GM23338 (cell line): ENCODE data around the gene AKAP13. TPM values are rescaled to one million over a fixed set of nuclear protein-coding genes. Genes with fewer than 3 reads are reported as not detected.

ENCODE experiments used
- ATAC-seq: fragments of 200-7000 bp; cut with Tn5 transposase; 3 replicates; pipeline ENCODE4 v1.9.1; 2020
- DNase-seq: peaks from one replicate; pipeline ENCODE4 v3.0.0-alpha.2; 2015; ENCODE audit warnings: low spot score
- H2AFZ ChIP-seq: fragments of 200-600 bp; sonication (generic); 2 replicates; pipeline ENCODE4 v1.8.0; 2016; ENCODE audit warnings: antibody characterized with exemption, mild to moderate bottlenecking, moderate library complexity
- H3F3A ChIP-seq: fragments of 200-600 bp; sonication (generic); replicated peaks from 2 replicates; pipeline ENCODE4 v1.8.0; 2017; ENCODE audit warnings: antibody characterized with exemption, mixed run types, low read depth
- H3K27ac ChIP-seq: fragments of 200-600 bp; sonication (generic); 2 replicates; pipeline ENCODE4 v1.6.1; 2016; ENCODE audit warnings: low read depth
- H3K27me3 ChIP-seq: fragments of 200-600 bp; sonication (generic); 2 replicates; pipeline ENCODE4 v1.8.0; 2016; ENCODE audit warnings: mild to moderate bottlenecking, mixed run types, moderate library complexity; ENCODE audit not compliant: insufficient read depth
- H3K36me3 ChIP-seq: fragments of 200-600 bp; sonication (generic); 2 replicates; pipeline ENCODE4 v1.8.0; 2016; ENCODE audit warnings: mild to moderate bottlenecking; ENCODE audit not compliant: insufficient read depth
- H3K4me1 ChIP-seq: fragments of 200-600 bp; sonication (generic); 2 replicates; pipeline ENCODE4 v1.8.0; 2016; ENCODE audit warnings: mild to moderate bottlenecking, moderate library complexity; ENCODE audit not compliant: insufficient read depth
- H3K4me2 ChIP-seq: fragments of 200-600 bp; sonication (generic); 2 replicates; pipeline ENCODE4 v1.7.1; 2017; ENCODE audit warnings: mixed run types
- H3K4me3 ChIP-seq: fragments of 200-600 bp; sonication (generic); 2 replicates; pipeline ENCODE4 v1.6.1; 2016; ENCODE audit warnings: mixed run types
- H3K79me2 ChIP-seq: fragments of 200-600 bp; sonication (generic); replicated peaks from 2 replicates; pipeline ENCODE4 v1.8.0; 2017; ENCODE audit warnings: mild to moderate bottlenecking; ENCODE audit not compliant: insufficient read depth
- H3K9me2 ChIP-seq: fragments of 200-600 bp; sonication (generic); 2 replicates; pipeline ENCODE4 v1.8.0; 2017; ENCODE audit not compliant: insufficient read depth
- H4K20me1 ChIP-seq: fragments of 200-600 bp; sonication (generic); replicated peaks from 2 replicates; pipeline ENCODE4 v1.8.0; 2017; ENCODE audit warnings: mild to moderate bottlenecking; ENCODE audit not compliant: insufficient read depth
- H3K27ac Mint-ChIP-seq: 2 replicates; pipeline ENCODE4 v1.8.0; 2020; ENCODE audit warnings: inconsistent platforms, mild to moderate bottlenecking, moderate library complexity, mixed read lengths
- H3K27me3 Mint-ChIP-seq: 3 replicates; pipeline ENCODE4 v1.8.0; 2022; ENCODE audit warnings: low read depth, mild to moderate bottlenecking, moderate library complexity, mixed read lengths, inconsistent platforms; ENCODE audit not compliant: insufficient read depth, poor library complexity
- H3K36me3 Mint-ChIP-seq: 3 replicates; pipeline ENCODE4 v1.8.0; 2021; ENCODE audit warnings: low read depth, mild to moderate bottlenecking, inconsistent platforms, moderate library complexity, mixed read lengths
- H3K4me1 Mint-ChIP-seq: 3 replicates; pipeline ENCODE4 v1.8.0; 2020; ENCODE audit warnings: mild to moderate bottlenecking, inconsistent platforms, mixed read lengths
- H3K4me3 Mint-ChIP-seq: 3 replicates; pipeline ENCODE4 v1.8.0; 2021; ENCODE audit warnings: moderate library complexity, mild to moderate bottlenecking, inconsistent platforms, mixed read lengths
- H3K9me3 Mint-ChIP-seq: 3 replicates; pipeline ENCODE4 v1.8.0; 2020; ENCODE audit warnings: moderate library complexity, mild to moderate bottlenecking, inconsistent platforms, mixed read lengths
- CREB1 ChIP-seq: fragments of 250-450 bp; sonication (Bioruptor Pico); IDR thresholded peaks from 2 replicates; pipeline ENCODE4 v1.5.0; 2020; ENCODE audit warnings: low read depth, mild to moderate bottlenecking, moderate library complexity
- EZH2 ChIP-seq: fragments of 200-600 bp; sonication (generic); IDR thresholded peaks from one replicate; pipeline ENCODE4 v1.8.0; 2017; ENCODE audit warnings: antibody characterized with exemption, mild to moderate bottlenecking, low read depth; ENCODE audit not compliant: unreplicated experiment
- EZH2phosphoT487 ChIP-seq: fragments of 200-600 bp; sonication (generic); IDR thresholded peaks from one replicate; pipeline ENCODE4 v1.8.1; 2018; ENCODE audit warnings: antibody characterized with exemption; ENCODE audit not compliant: unreplicated experiment
- JUNB ChIP-seq: IDR thresholded peaks from one replicate; pipeline ENCODE4 v1.6.1; 2016; ENCODE audit warnings: antibody characterized with exemption; ENCODE audit not compliant: unreplicated experiment
- NANOG ChIP-seq: IDR thresholded peaks from 2 replicates; pipeline ENCODE4 v1.6.1; 2016; ENCODE audit warnings: antibody characterized with exemption, borderline replicate concordance
- POLR2AphosphoS5 ChIP-seq: IDR thresholded peaks from 2 replicates; pipeline ENCODE4 v1.6.1; 2016; ENCODE audit warnings: antibody characterized with exemption, low read depth
- STAT1 ChIP-seq: IDR thresholded peaks from one replicate; pipeline ENCODE4 v1.6.1; 2016; ENCODE audit warnings: antibody characterized with exemption; ENCODE audit not compliant: unreplicated experiment
- ZNF114 ChIP-seq: fragments of 250-450 bp; sonication (Bioruptor Pico); IDR thresholded peaks from 2 replicates; pipeline ENCODE4 v1.5.0; 2020; ENCODE audit warnings: mild to moderate bottlenecking, moderate library complexity
- ZNF331 ChIP-seq: fragments of 250-450 bp; sonication (Bioruptor Pico); IDR thresholded peaks from 2 replicates; pipeline ENCODE4 v1.5.0; 2020; ENCODE audit warnings: low read depth, mild to moderate bottlenecking, moderate library complexity
- ZNF462 ChIP-seq: fragments of 250-450 bp; sonication (Bioruptor Pico); IDR thresholded peaks from 2 replicates; pipeline ENCODE4 v1.5.0; 2020; ENCODE audit warnings: mild to moderate bottlenecking, moderate library complexity
- polyA plus RNA-seq: library from polyadenylated mRNA; unstranded; fragments of >200 nt; fragmentation: Nextera tagmentation; extraction: Ambion mirVana; gene quantifications from 2 replicates; pipeline ENCODE4 v1.2.1, GENCODE V29; 2016
- total RNA-seq: library from RNA; depleted of rRNA; stranded (reverse); fragments of >200 nt; shearing (Covaris generic); gene quantifications from 2 replicates; pipeline ENCODE4 v1.2.3, GENCODE V29; 2014
- TF ChIP-seq, protein P1 (sequence below): IDR thresholded peaks from one replicate; pipeline ENCODE4 v1.6.1; 2018; ENCODE audit warnings: antibody characterized with exemption; ENCODE audit not compliant: unreplicated experiment
- TF ChIP-seq, protein P2 (sequence below): IDR thresholded peaks from 2 replicates; pipeline ENCODE4 v1.6.1; 2016; ENCODE audit warnings: antibody characterized with exemption
- TF ChIP-seq, protein P3 (sequence below), 2 experiments: fragments of 200-600 bp in 1 of 2; sonication (generic) in 1 of 2; conservative IDR thresholded peaks; 2 replicates each; pipeline versions ENCODE4 v1.5.1 to v1.6.1; 2016 to 2017; ENCODE audit warnings: antibody characterized with exemption in 2 of 2, low read depth in 2 of 2, mild to moderate bottlenecking in 2 of 2, moderate library complexity in 1 of 2

Gene AKAP13
- total and polyA plus RNA-seq, 2 experiments from 2014 or later, result 46.2 to 60.7 TPM

DNA sequence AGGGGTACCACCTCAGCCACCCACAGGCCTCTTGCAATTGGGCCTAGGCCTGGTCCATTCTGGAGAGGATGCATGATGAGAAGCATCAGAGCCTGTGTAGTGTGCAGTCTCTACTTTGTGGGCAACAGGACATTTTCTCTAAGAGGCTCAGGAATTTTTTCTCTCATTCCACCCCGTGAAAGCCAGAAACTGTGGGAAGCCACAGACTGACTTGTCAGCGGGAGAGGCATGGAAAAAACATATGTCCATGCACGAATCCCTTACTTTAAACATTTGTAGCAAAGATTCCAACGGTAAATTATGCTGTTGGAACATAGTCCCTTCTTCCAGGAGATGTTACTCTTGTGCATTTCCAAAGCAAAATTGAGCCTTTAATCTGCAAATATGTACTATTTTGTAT lies 217.8 kb downstream of the AKAP13 start:
- Histone ChIP-seq H2AFZ (no peak overlapping the region), H3K27ac (no peak overlapping the region), H3K27me3 (no peaks in the 10 kb centered on the region), H3K4me3 (no peak overlapping the region), H3K36me3 (no peaks in the 10 kb centered on the region), H3K4me1 (no peaks in the 10 kb centered on the region), H3K79me2 (no peaks in the 10 kb centered on the region), H3K9me2 (no peaks in the 10 kb centered on the region), H3F3A (no peaks in the 10 kb centered on the region), H4K20me1 (peaks cover 5% of the 10 kb centered on the region), H3K4me2 (no peak overlapping the region)
- TF ChIP-seq ZNF331 (no peak), NANOG (no peak), CREB1 (CRISPR knock-in tag) (no peak), POLR2AphosphoS5 (no peak), EZH2phosphoT487 (no peak), STAT1 (no peak), ZNF114 (CRISPR knock-in tag) (no peak), EZH2 (no peak), ZNF462 (CRISPR knock-in tag) (no peak), JUNB (no peak)
- TF ChIP-seq, protein P1, sequence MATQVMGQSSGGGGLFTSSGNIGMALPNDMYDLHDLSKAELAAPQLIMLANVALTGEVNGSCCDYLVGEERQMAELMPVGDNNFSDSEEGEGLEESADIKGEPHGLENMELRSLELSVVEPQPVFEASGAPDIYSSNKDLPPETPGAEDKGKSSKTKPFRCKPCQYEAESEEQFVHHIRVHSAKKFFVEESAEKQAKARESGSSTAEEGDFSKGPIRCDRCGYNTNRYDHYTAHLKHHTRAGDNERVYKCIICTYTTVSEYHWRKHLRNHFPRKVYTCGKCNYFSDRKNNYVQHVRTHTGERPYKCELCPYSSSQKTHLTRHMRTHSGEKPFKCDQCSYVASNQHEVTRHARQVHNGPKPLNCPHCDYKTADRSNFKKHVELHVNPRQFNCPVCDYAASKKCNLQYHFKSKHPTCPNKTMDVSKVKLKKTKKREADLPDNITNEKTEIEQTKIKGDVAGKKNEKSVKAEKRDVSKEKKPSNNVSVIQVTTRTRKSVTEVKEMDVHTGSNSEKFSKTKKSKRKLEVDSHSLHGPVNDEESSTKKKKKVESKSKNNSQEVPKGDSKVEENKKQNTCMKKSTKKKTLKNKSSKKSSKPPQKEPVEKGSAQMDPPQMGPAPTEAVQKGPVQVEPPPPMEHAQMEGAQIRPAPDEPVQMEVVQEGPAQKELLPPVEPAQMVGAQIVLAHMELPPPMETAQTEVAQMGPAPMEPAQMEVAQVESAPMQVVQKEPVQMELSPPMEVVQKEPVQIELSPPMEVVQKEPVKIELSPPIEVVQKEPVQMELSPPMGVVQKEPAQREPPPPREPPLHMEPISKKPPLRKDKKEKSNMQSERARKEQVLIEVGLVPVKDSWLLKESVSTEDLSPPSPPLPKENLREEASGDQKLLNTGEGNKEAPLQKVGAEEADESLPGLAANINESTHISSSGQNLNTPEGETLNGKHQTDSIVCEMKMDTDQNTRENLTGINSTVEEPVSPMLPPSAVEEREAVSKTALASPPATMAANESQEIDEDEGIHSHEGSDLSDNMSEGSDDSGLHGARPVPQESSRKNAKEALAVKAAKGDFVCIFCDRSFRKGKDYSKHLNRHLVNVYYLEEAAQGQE, result no peak
- TF ChIP-seq, protein P2, sequence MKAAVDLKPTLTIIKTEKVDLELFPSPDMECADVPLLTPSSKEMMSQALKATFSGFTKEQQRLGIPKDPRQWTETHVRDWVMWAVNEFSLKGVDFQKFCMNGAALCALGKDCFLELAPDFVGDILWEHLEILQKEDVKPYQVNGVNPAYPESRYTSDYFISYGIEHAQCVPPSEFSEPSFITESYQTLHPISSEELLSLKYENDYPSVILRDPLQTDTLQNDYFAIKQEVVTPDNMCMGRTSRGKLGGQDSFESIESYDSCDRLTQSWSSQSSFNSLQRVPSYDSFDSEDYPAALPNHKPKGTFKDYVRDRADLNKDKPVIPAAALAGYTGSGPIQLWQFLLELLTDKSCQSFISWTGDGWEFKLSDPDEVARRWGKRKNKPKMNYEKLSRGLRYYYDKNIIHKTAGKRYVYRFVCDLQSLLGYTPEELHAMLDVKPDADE, result no peak
- TF ChIP-seq, protein P3, sequence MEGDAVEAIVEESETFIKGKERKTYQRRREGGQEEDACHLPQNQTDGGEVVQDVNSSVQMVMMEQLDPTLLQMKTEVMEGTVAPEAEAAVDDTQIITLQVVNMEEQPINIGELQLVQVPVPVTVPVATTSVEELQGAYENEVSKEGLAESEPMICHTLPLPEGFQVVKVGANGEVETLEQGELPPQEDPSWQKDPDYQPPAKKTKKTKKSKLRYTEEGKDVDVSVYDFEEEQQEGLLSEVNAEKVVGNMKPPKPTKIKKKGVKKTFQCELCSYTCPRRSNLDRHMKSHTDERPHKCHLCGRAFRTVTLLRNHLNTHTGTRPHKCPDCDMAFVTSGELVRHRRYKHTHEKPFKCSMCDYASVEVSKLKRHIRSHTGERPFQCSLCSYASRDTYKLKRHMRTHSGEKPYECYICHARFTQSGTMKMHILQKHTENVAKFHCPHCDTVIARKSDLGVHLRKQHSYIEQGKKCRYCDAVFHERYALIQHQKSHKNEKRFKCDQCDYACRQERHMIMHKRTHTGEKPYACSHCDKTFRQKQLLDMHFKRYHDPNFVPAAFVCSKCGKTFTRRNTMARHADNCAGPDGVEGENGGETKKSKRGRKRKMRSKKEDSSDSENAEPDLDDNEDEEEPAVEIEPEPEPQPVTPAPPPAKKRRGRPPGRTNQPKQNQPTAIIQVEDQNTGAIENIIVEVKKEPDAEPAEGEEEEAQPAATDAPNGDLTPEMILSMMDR (conservative IDR thresholded peaks at IDR 0.05; ENCODE audit: low read depth in 2 of 2), result no peak
- no peak for ATAC-seq
- Mint-ChIP-seq H3K4me3 (no peak overlapping the region), H3K27me3 (no peaks in the 10 kb centered on the region), H3K36me3 (no peaks in the 10 kb centered on the region), H3K27ac (no peak overlapping the region; the same call in 1 of the 2 replicates), H3K9me3 (no peaks in the 10 kb centered on the region), H3K4me1 (peaks cover 2% of the 10 kb centered on the region; the same call in 1 of the 3 replicates)
- DNase-seq, result no peak
